Stimulated activated CD4-positive, alpha-beta T cell treated with anti-CD3 and anti-CD28 coated beads, TNF-alpha, amount 100 ng/mL, for 24 hours (primary cell): ENCODE measurements around the gene PRCP.
A peak's percentile ranks its signal among the peaks of the same experiment; 100 is the strongest.

Experiments used
- DNase-seq, 3 experiments: peaks; one replicate each; pipeline ENCODE4 v3.0.0-alpha.2; 2020; ENCODE audit warnings: low read depth in 3 of 3

Gene PRCP

DNA sequence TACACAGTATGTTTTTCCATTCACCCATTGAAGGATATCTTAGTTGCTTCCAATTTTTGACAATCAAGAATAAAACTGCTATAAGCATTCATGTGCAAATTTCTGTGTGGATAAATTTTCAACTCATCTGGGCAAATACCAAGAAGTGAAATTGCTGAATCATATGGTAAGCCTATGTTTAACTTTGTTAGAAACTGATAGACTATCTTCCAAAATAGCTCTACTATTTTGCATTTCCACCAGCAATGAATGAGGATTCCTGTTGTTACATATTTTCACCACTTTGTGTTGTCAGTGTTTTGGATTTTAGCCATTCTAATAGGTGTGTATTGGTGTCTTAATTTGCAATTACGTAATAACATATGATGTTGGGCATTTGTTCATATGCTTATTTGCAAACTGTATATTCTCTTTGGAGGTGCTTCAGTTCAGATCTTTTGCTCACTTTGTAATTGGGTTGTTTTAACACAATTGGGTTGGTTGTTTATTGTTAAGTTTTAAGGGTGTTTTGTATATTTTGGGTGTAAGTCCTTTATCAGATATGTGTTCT, 117.3 kb downstream of the PRCP start:
- DNase-seq, result no peak

DNA sequence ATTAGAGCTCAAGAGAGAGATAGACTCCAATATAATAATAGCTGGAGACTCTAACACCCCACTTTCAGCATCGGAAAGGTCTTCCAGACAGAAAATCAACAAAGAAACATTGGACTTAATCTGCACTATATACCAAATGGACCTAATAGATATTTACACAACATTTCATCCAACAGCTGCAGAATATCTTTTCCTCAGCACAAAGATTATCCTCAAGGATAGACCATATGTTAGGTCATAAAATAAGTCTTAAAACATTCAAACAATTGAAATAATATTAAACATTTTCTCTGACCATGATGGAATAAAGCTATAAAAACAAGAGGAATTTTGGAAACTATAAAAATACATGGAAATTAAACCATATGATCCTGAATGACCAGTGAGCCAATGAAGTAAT, 121.5 kb downstream of the PRCP start:
- DNase-seq, result no peak

DNA sequence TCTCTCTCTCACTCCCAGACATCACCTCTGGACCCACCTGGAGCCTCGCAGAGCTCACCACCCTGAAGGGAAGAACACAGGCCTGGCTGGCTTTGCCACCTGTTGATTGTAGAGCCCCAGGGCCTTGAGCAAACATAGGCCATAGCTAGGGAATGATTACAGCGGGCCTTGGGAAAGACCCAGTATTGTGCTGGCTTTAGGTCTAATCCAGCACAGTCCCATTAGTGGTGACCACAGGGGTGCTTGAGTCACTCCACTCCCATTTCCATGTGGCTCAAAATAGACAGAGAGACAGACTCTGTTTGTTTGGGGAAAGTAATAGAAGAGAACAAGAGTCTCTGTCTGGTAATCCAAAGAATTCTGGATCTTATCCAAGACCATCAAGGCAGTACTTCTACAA, 123.9 kb downstream of the PRCP start:
- no peak for DNase-seq

DNA sequence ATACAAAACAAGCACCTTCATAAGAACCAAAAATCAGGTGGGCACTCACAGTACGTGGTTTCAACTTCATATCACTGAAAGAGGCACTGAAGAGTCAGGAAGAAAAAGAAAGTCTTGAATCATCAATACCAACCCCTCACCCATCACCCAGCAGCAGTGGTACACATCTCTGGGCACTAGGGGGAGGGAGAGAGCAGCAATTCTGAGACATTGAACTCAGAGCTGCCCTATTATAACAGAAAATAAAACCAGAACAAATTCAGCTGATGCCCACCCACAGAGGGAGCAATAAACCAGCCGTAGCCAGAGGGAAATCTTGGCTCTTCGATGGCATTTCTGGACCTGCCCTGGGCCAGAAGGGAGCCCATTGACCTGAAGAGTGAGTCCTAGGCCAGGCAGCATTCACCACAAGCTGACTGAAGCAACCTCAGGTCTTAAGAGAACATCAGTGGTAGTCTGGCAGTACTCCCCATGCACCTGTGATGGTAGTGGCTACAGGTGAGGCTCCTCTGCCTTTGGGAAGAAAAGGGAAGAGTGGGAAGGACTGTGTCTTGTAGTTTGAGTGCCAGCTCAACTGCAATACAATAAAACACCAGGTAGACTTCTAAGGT, 124.4 kb downstream of the PRCP start:
- DNase-seq, result peak in 1 of 3 experiments; percentile 10

DNA sequence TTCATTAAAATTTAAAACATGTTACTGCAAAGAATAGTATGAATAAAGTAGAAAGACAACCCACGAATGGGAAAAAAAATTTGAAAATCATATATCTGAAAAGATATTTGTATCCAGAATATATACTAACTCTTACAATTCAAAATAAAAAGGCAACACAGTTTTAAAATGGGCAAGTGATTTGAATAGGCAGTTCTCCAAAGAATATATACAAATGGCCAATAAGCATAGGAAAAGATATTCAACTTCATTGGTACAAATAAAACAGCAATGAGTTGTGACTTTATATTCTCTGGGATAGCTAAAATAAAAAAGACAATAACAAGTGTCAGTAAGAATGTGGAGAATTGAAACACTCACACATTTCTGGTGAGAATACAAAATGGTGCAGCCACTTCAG, 125.0 kb downstream of the PRCP start:
- DNase-seq, result no peak
